Measurements from ENCODE around the gene WDR87.

GRCh38 chr19:37947778-37948177, 41.4 kb upstream of the WDR87 start:
- TF ChIP-seq CTCF (IDR thresholded peaks at IDR 0.05) (no peak), POLR2A (IDR thresholded peaks at IDR 0.05) (no peak), POLR2AphosphoS5 (IDR thresholded peaks at IDR 0.05) (no peak)

Data from upper lobe of left lung (tissue), 4 donors.